Measurements from ENCODE around the gene HIC2. TPM values are rescaled to one million over a fixed set of nuclear protein-coding genes. Genes with fewer than 3 reads are reported as not detected.
"Not testable (repeated sequence)": the region's sequence is repeated elsewhere in the genome, so short reads cannot be mapped to it uniquely, and the experiment has no call there.

Gene HIC2
- total and polyA plus RNA-seq, 9 donors = 4.2 to 9.6 (median 5.5) TPM

DNA sequence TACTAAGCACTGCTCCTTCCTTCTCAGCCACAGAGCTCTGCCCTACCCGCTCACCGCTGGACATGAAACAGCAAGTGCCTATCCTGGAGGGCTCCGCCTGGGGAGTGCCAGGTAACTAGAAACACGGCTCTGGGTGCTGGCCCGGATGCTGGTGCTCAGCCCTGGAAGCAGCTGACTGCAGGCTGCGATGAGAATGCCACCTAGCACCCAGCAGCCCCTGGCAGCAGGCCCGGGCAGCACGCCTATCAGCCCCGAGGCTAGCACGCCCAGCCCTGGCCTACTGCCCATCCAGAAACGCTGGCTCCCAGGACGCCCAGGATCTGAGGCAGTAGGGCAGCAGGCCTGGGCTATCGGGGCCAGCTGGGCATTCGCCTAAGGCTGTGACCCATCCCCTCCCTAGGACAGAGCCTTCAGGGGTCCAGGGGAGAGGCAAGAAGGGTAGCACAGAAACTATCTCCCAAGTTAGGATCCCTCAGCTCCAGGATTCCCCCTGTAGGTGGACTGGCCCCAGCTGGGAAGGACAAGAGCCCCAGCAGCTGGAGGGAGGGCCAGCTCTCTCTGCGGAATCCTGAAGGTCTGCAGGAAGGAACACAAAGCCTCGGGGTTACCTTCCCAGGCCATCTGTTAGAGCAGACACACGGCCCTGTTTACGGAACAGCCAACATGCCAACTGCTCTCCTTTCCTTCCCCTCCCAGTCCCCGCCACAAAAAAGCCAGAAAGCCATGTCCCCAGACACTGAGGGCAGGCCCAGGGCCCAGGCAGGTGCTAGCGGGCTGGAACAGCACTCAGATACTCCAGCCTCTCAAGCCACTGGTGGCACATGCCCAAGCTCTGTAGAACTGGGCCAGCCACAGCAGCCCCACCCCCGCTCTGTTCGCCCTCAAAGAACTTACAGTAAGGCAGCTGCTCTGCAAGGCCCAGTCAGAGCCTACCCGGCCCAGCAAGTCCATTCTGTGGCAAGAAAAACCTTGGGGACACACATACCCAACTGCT is 76.9 kb downstream of the HIC2 start:
- not testable (repeated sequence) for H3K9me3 ChIP-seq (replicated peaks; ENCODE audit: control insufficient read depth, low read depth, low read length); H3K4me3 ChIP-seq (ENCODE audit: low read length); H3K4me1 ChIP-seq (ENCODE audit: control insufficient read depth, insufficient read depth, low read length); H3K27ac ChIP-seq (ENCODE audit: low read length); DNase-seq; H3K27me3 ChIP-seq (ENCODE audit: control insufficient read depth, insufficient read depth, low read length); H3K36me3 ChIP-seq (ENCODE audit: control insufficient read depth, insufficient read depth, low read length)
- WGBS (ENCODE audit: insufficient coverage) = no CpG with 5 or more reads among the region's 23 CpGs

DNA sequence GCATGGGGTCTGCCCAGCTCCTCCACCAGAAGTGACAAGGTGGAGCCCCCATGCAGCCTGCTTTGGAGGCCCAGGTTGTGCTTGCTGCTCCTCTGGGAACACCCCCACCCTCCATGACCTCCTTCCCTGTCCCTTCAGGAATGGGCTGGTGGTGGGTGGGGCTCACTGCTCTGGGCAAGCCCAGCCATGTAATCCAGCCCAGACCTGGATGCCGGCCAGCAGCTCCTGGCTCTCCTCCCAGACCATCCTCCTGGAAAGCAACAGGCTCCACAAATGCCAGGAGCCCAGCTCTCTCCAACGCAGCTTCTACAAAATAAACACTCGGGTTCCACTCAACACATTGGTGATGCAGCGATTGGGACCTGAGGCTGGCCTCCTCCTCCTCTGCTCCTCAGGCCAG is 80.8 kb downstream of the HIC2 start:
- no CpG with 5 or more reads among the region's 4 CpGs for WGBS (ENCODE audit: insufficient coverage)
- not testable (repeated sequence) for H3K4me1 ChIP-seq (ENCODE audit: control insufficient read depth, insufficient read depth, low read length); H3K9me3 ChIP-seq (replicated peaks; ENCODE audit: control insufficient read depth, low read depth, low read length); H3K27me3 ChIP-seq (ENCODE audit: control insufficient read depth, insufficient read depth, low read length); DNase-seq; H3K36me3 ChIP-seq (ENCODE audit: control insufficient read depth, insufficient read depth, low read length); H3K4me3 ChIP-seq (ENCODE audit: low read length); H3K27ac ChIP-seq (ENCODE audit: low read length)

DNA sequence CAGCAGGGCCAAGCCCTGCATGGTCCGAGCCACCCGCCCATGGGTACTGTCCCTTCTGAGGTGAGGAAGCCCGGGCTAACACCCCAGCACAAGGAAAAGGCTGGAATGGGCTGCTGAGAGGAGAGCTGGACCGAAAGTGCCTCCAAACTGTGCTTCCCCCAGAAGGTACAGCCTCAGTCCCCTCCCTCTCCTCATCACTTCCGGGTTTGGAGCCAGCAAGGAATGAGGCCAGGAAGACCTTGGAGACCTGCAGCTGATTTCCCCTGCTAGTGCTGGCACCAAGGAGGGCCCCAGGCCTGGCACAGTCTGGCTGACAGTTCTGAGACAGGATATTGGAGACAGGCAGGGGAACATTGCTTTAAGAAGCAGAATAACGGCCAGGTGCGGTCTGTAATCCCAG is 81.3 kb downstream of the HIC2 start:
- H3K36me3 ChIP-seq (ENCODE audit: control insufficient read depth, insufficient read depth, low read length); H3K27me3 ChIP-seq (ENCODE audit: control insufficient read depth, insufficient read depth, low read length); DNase-seq; H3K27ac ChIP-seq (ENCODE audit: low read length); H3K4me1 ChIP-seq (ENCODE audit: control insufficient read depth, insufficient read depth, low read length); H3K9me3 ChIP-seq (replicated peaks; ENCODE audit: control insufficient read depth, low read depth, low read length); H3K4me3 ChIP-seq (ENCODE audit: low read length): not testable (repeated sequence)
- no CpG with 5 or more reads among the region's 7 CpGs for WGBS (ENCODE audit: insufficient coverage)

DNA sequence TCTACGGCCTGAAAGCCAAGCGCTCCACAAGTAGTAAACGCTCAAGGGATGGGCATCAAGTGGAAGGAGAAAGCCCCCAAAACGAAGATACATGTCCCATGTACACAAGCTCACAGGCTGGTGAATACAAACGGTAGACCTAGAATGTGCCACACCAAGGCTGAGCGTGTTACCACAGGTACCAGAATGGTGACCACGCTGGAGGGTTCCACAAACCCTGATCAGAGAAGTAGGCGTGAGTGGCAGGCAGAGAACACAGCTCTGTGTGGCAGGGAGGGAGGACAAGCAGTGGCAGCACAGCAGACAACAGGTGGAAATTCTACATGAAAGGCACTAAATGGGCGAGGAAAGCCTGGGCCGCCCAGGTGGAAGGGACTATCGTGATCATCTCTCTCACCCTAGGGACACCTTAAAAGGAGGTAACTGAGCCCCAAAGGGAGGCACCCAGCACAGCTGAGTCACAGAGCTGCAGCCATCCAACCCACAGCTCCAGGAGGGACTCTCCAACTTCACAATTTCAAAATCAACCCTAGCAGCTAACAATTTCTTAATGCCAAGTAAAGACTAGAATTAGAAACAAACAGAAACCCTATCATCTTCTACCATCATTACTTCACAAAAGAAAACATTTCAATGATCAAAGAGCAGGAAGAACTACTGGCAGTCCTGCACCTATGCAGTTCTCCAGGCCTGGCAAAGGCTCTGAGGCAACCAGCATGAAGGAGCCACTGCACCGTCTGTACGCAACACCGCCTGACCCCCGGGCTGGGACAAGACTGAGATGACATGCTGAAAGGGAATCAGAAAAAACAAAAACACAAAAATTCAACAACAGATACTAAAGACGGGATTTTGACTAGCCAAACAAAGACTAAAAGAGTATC is 82.7 kb downstream of the HIC2 start:
- H3K4me3 ChIP-seq (ENCODE audit: low read length); H3K27ac ChIP-seq (ENCODE audit: low read length); DNase-seq; H3K9me3 ChIP-seq (replicated peaks; ENCODE audit: control insufficient read depth, low read depth, low read length); H3K4me1 ChIP-seq (ENCODE audit: control insufficient read depth, insufficient read depth, low read length); H3K36me3 ChIP-seq (ENCODE audit: control insufficient read depth, insufficient read depth, low read length); H3K27me3 ChIP-seq (ENCODE audit: control insufficient read depth, insufficient read depth, low read length): not testable (repeated sequence)
- no CpG with 5 or more reads among the region's 16 CpGs for WGBS (ENCODE audit: insufficient coverage)

Other genes with a start within 250 kb of the HIC2 start
- 0.18 TPM for gene RIMBP3B, start 33.6 kb upstream of the HIC2 start, total RNA-seq
- not detected for gene RIMBP3B, start 33.6 kb upstream of the HIC2 start, polyA plus RNA-seq (ENCODE audit: insufficient read depth in 1 of 8, insufficient read length in 8 of 8, low replicate concordance in 1 of 8)
- 0.40 TPM for gene TMEM191C, start 50.0 kb downstream of the HIC2 start, total RNA-seq
- gene TMEM191C, start 50.0 kb downstream of the HIC2 start, polyA plus RNA-seq (ENCODE audit: insufficient read depth in 1 of 8, insufficient read length in 8 of 8, low replicate concordance in 1 of 8) = 1 to 10 TPM in 3 of 8 donors, under 1 TPM in 5; 0.39 to 1.5 (median 0.85) TPM
- gene RIMBP3C, start 134.1 kb downstream of the HIC2 start, total RNA-seq = 0.40 TPM
- 1 to 10 TPM in 1 of 8 donors, under 1 TPM in 7; 0.49 to 1.3 (median 0.66) TPM for gene RIMBP3C, start 134.1 kb downstream of the HIC2 start, polyA plus RNA-seq (ENCODE audit: insufficient read depth in 1 of 8, insufficient read length in 8 of 8, low replicate concordance in 1 of 8)
- 28.2 TPM for gene UBE2L3, start 150.3 kb downstream of the HIC2 start, total RNA-seq
- gene UBE2L3, start 150.3 kb downstream of the HIC2 start, polyA plus RNA-seq (ENCODE audit: insufficient read depth in 1 of 8, insufficient read length in 8 of 8, low replicate concordance in 1 of 8) = 10 to 100 TPM; 38.1 to 46.2 (median 42.2) TPM
- 5.5 TPM for gene YDJC, start 212.7 kb downstream of the HIC2 start, total RNA-seq
- gene YDJC, start 212.7 kb downstream of the HIC2 start, polyA plus RNA-seq (ENCODE audit: insufficient read depth in 1 of 8, insufficient read length in 8 of 8, low replicate concordance in 1 of 8) = 1 to 10 TPM; 4.2 to 8.5 (median 5.2) TPM
- gene CCDC116, start 215.4 kb downstream of the HIC2 start, total RNA-seq = 0.27 TPM
- under 1 TPM; 0.09 to 0.53 (median 0.34) TPM for gene CCDC116, start 215.4 kb downstream of the HIC2 start, polyA plus RNA-seq (ENCODE audit: insufficient read depth in 1 of 8, insufficient read length in 8 of 8, low replicate concordance in 1 of 8)
- gene SDF2L1, start 224.9 kb downstream of the HIC2 start, total RNA-seq = 5.5 TPM
- gene SDF2L1, start 224.9 kb downstream of the HIC2 start, polyA plus RNA-seq (ENCODE audit: insufficient read depth in 1 of 8, insufficient read length in 8 of 8, low replicate concordance in 1 of 8) = 10 to 100 TPM in 6 of 8 donors, 1 to 10 TPM in 2; 7.2 to 16.1 (median 10.5) TPM
- gene PPIL2, start 248.6 kb downstream of the HIC2 start, total RNA-seq = 18.4 TPM
- 10 to 100 TPM; 27.1 to 32.8 (median 30.0) TPM for gene PPIL2, start 248.6 kb downstream of the HIC2 start, polyA plus RNA-seq (ENCODE audit: insufficient read depth in 1 of 8, insufficient read length in 8 of 8, low replicate concordance in 1 of 8)